OCI-LY7 (cell line): ENCODE measurements around the gene MINDY4. TPM values are rescaled to one million over a fixed set of nuclear protein-coding genes. Genes with fewer than 3 reads are reported as not detected.

Experiments
- BruUV-seq: library from RNA; stranded (reverse); fragments of 400-500 nt; replicated peaks from 2 replicates; lab custom pipeline; 2021; lab: Mats Ljungman, UMichigan
- CTCF ChIA-PET: fragments of 300-600 bp; sonication (Branson Sonifier 250); formaldehyde crosslinking; loops from one replicate; lab custom pipeline; 2022; ENCODE audit warnings: antibody characterized with exemption; ENCODE audit not compliant: unreplicated experiment; lab: Charles Lee
- POLR2A ChIA-PET: fragments of 300-600 bp; sonication (Branson Sonifier 250); formaldehyde crosslinking; loops from one replicate; lab custom pipeline; 2022; ENCODE audit warnings: antibody characterized with exemption; lab: Charles Lee
- DNase-seq: peaks from one replicate; pipeline ENCODE4 v3.0.0-alpha.2; 2015; ENCODE audit warnings: low spot score
- H2AFZ ChIP-seq: fragments of 200-600 bp; sonication (generic), shearing (Covaris generic); 2 replicates; pipeline ENCODE4 v1.6.1; 2014; ENCODE audit warnings: mild to moderate bottlenecking, antibody characterized with exemption, low read length, moderate library complexity
- H3K27ac ChIP-seq: fragments of 200-600 bp; sonication (generic); 2 replicates; pipeline ENCODE4 v1.5.1; 2014; ENCODE audit warnings: mixed run types, low read depth, mild to moderate bottlenecking, moderate library complexity, low read length, inconsistent platforms; ENCODE audit not compliant: poor library complexity, severe bottlenecking
- H3K36me3 ChIP-seq: fragments of 200-600 bp; sonication (generic); 2 replicates; pipeline ENCODE4 v1.6.1; 2014; ENCODE audit warnings: mild to moderate bottlenecking, antibody characterized with exemption, low read length, moderate library complexity, mixed read lengths; ENCODE audit not compliant: insufficient read depth
- H3K4me1 ChIP-seq: fragments of 200-600 bp; sonication (generic); 2 replicates; pipeline ENCODE4 v1.5.1; 2014; ENCODE audit warnings: mild to moderate bottlenecking, low read length; ENCODE audit not compliant: insufficient read depth, poor library complexity, severe bottlenecking
- H3K4me2 ChIP-seq: fragments of 200-600 bp; sonication (generic); 2 replicates; pipeline ENCODE4 v1.6.1; 2014; ENCODE audit warnings: mild to moderate bottlenecking, low read length
- H3K4me3 ChIP-seq: fragments of 200-600 bp; sonication (generic); 2 replicates; pipeline ENCODE4 v1.5.1; 2014; ENCODE audit warnings: mild to moderate bottlenecking, low read depth, low read length; ENCODE audit not compliant: poor library complexity, severe bottlenecking
- H3K79me2 ChIP-seq: fragments of 200-600 bp; sonication (generic); 2 replicates; pipeline ENCODE4 v1.6.1; 2016; ENCODE audit warnings: low read depth, mild to moderate bottlenecking, low read length, moderate library complexity, mixed read lengths; ENCODE audit not compliant: insufficient read depth
- H3K9me2 ChIP-seq: fragments of 200-600 bp; sonication (generic); 2 replicates; pipeline ENCODE4 v1.6.1; 2016; ENCODE audit warnings: mild to moderate bottlenecking, low read length, mixed read lengths; ENCODE audit not compliant: insufficient read depth
- H3K9me3 ChIP-seq: fragments of 200-600 bp; sonication (generic); 2 replicates; pipeline ENCODE4 v1.6.1; 2014; ENCODE audit warnings: mild to moderate bottlenecking, mixed run types, low read length, mixed read lengths
- H4K20me1 ChIP-seq: fragments of 200-600 bp; sonication (generic); 2 replicates; pipeline ENCODE4 v1.6.1; 2014; ENCODE audit warnings: mild to moderate bottlenecking, antibody characterized with exemption, low read length, moderate library complexity, mixed read lengths; ENCODE audit not compliant: insufficient read depth
- CTCF ChIP-seq: fragments of 200-600 bp; sonication (generic); conservative IDR thresholded peaks from 2 replicates; pipeline ENCODE4 v1.5.1; 2014; ENCODE audit warnings: mild to moderate bottlenecking, antibody characterized with exemption, low read length, moderate library complexity, mixed read lengths
- EZH2phosphoT487 ChIP-seq: fragments of 200-600 bp; sonication (generic); IDR thresholded peaks from 2 replicates; pipeline ENCODE4 v1.6.1; 2018; ENCODE audit warnings: low read depth, borderline replicate concordance, mild to moderate bottlenecking, mixed run types, antibody characterized with exemption, low read length, moderate library complexity, mixed read lengths
- intact Hi-C: fragments of 100-400 bp; cut with micrococcal nuclease; formaldehyde crosslinking; loops from one replicate; pipeline ENCODE4 v1.10.0; 2022; ENCODE audit not compliant: unreplicated experiment
- total RNA-seq, 2 experiments: library from RNA; depleted of rRNA in 1 of 2; stranded (reverse); fragments of >200 nt in 1 of 2; shearing (Covaris generic) in 1 of 2; gene quantifications; 2 replicates each; pipeline ENCODE4 v1.2.3, GENCODE V29; 2014 to 2022

The MINDY4 gene
- total RNA-seq, 2 experiments from 2014 or later = 0.86 TPM; not detected in 1

- no peaks in the 10 kb centered on the region for H3K9me2 ChIP-seq
- H3K79me2 ChIP-seq = no peaks in the 10 kb centered on the region
- no peak overlapping the region for H3K27ac ChIP-seq
- DNase-seq = no peak
- H3K4me1 ChIP-seq = no peaks in the 10 kb centered on the region
- no peak overlapping the region for H2AFZ ChIP-seq
- no peak overlapping the region for H3K4me2 ChIP-seq
- no peaks in the 10 kb centered on the region for H3K36me3 ChIP-seq
- TF ChIP-seq CTCF (no peak), EZH2phosphoT487 (no peak)
- ChIA-PET POLR2A (interaction anchor here (0.6 kb wide), 1 partner anchor 44 kb away, joined by 5 read pairs; no protein-coding TSS in a partner anchor), CTCF (no interaction called here)
- H4K20me1 ChIP-seq = no peaks in the 10 kb centered on the region
- no peak overlapping the region for H3K4me3 ChIP-seq
- no TSS peak for BruUV-seq
- no peaks in the 10 kb centered on the region for H3K9me3 ChIP-seq
- intact Hi-C loops = no loop called here
Observed at GRCh38 chr7:30841801-30842541, 70.8 kb downstream of the MINDY4 start.

GRCh38 chr7:30842542-30843451, 71.6 kb downstream of the MINDY4 start:
- no peak for DNase-seq
- no peaks in the 10 kb centered on the region for H3K36me3 ChIP-seq
- H3K27ac ChIP-seq = no peak overlapping the region
- H2AFZ ChIP-seq = no peak overlapping the region
- ChIA-PET POLR2A (no interaction called here), CTCF (no interaction called here)
- H3K9me3 ChIP-seq = no peaks in the 10 kb centered on the region
- no peaks in the 10 kb centered on the region for H3K4me1 ChIP-seq
- H3K4me2 ChIP-seq = no peak overlapping the region
- no TSS peak for BruUV-seq
- intact Hi-C loops = no loop called here
- TF ChIP-seq CTCF (no peak), EZH2phosphoT487 (no peak)
- no peaks in the 10 kb centered on the region for H4K20me1 ChIP-seq
- H3K9me2 ChIP-seq = no peaks in the 10 kb centered on the region
- H3K79me2 ChIP-seq = no peaks in the 10 kb centered on the region
- H3K4me3 ChIP-seq = no peak overlapping the region
